Measurements from ENCODE around the gene RPL26.

RPL26 gene

GRCh38 chr17:8420041-8420934 lies 37.3 kb upstream of the RPL26 start:
- no peak overlapping the region for H2BK15ac ChIP-seq (replicated peaks; ENCODE audit: low read depth)
- H3K4ac ChIP-seq (ENCODE audit: low read depth, low read length): no peak overlapping the region
- no peaks in the 10 kb centered on the region for H3K36me3 ChIP-seq (ENCODE audit: control insufficient read depth, insufficient read depth, low read length)
- H2BK5ac ChIP-seq (ENCODE audit: low read length): no peak overlapping the region
- no peak overlapping the region for H4K8ac ChIP-seq (ENCODE audit: low read depth, low read length)
- H4K5ac ChIP-seq (ENCODE audit: low read length): no peak overlapping the region
- no peaks in the 10 kb centered on the region for H3K79me2 ChIP-seq (ENCODE audit: control insufficient read depth, insufficient read depth, low read length)
- H3K23ac ChIP-seq (ENCODE audit: low read length): no peak overlapping the region
- WGBS (ENCODE audit: extremely low coverage, insufficient coverage, low lambda C conversion rate): no CpG with 5 or more reads among the region's 5 CpGs
- DNase-seq: no peak
- H2AK5ac ChIP-seq (ENCODE audit: low read length): no peak overlapping the region
- no peak overlapping the region for H3K18ac ChIP-seq (ENCODE audit: low read length)
- H3K4me1 ChIP-seq (ENCODE audit: control insufficient read depth, low read depth, low read length): no peaks in the 10 kb centered on the region
- H3K56ac ChIP-seq (ENCODE audit: low read length): no peak overlapping the region
- H3K4me2 ChIP-seq (ENCODE audit: low read length): no peak overlapping the region
- no peak overlapping the region for H3K4me3 ChIP-seq (ENCODE audit: low read length)
- no peak overlapping the region for H2BK120ac ChIP-seq (ENCODE audit: low read depth, low read length)
- no peaks in the 10 kb centered on the region for H3K79me1 ChIP-seq (ENCODE audit: low read length)
- H3K27me3 ChIP-seq (ENCODE audit: insufficient read depth, low read length, poor library complexity): no peaks in the 10 kb centered on the region
- no peak overlapping the region for H3K9ac ChIP-seq (ENCODE audit: low read length)
- no peak overlapping the region for H3K27ac ChIP-seq (ENCODE audit: low read depth, low read length)

GRCh38 chr17:8419305-8419704 lies 36.3 kb upstream of the RPL26 start:
- H3K56ac ChIP-seq (ENCODE audit: low read length): no peak overlapping the region
- H3K79me1 ChIP-seq (ENCODE audit: low read length): no peaks in the 10 kb centered on the region
- H3K36me3 ChIP-seq (ENCODE audit: control insufficient read depth, insufficient read depth, low read length): no peaks in the 10 kb centered on the region
- H3K27me3 ChIP-seq (ENCODE audit: insufficient read depth, low read length, poor library complexity): no peaks in the 10 kb centered on the region
- H2AK5ac ChIP-seq (ENCODE audit: low read length): no peak overlapping the region
- H3K4me2 ChIP-seq (ENCODE audit: low read length): no peak overlapping the region
- H4K5ac ChIP-seq (ENCODE audit: low read length): no peak overlapping the region
- no peak overlapping the region for H2BK5ac ChIP-seq (ENCODE audit: low read length)
- no peak overlapping the region for H3K27ac ChIP-seq (ENCODE audit: low read depth, low read length)
- no peak overlapping the region for H4K8ac ChIP-seq (ENCODE audit: low read depth, low read length)
- H3K9ac ChIP-seq (ENCODE audit: low read length): no peak overlapping the region
- H3K4me3 ChIP-seq (ENCODE audit: low read length): no peak overlapping the region
- H2BK15ac ChIP-seq (replicated peaks; ENCODE audit: low read depth): no peak overlapping the region
- no peaks in the 10 kb centered on the region for H3K79me2 ChIP-seq (ENCODE audit: control insufficient read depth, insufficient read depth, low read length)
- no peak overlapping the region for H3K18ac ChIP-seq (ENCODE audit: low read length)
- H3K4me1 ChIP-seq (ENCODE audit: control insufficient read depth, low read depth, low read length): no peaks in the 10 kb centered on the region
- no peak overlapping the region for H2BK120ac ChIP-seq (ENCODE audit: low read depth, low read length)
- WGBS (ENCODE audit: extremely low coverage, insufficient coverage, low lambda C conversion rate): no CpG with 5 or more reads among the region's 1 CpG
- H3K4ac ChIP-seq (ENCODE audit: low read depth, low read length): no peak overlapping the region
- H3K23ac ChIP-seq (ENCODE audit: low read length): no peak overlapping the region
- no peak for DNase-seq

GRCh38 chr17:8418471-8418870 lies 35.5 kb upstream of the RPL26 start:
- no peak overlapping the region for H3K23ac ChIP-seq (ENCODE audit: low read length)
- WGBS (ENCODE audit: extremely low coverage, insufficient coverage, low lambda C conversion rate): no CpG with 5 or more reads among the region's 1 CpG
- no peak overlapping the region for H3K56ac ChIP-seq (ENCODE audit: low read length)
- no peak overlapping the region for H4K8ac ChIP-seq (ENCODE audit: low read depth, low read length)
- H2BK120ac ChIP-seq (ENCODE audit: low read depth, low read length): no peak overlapping the region
- no peak overlapping the region for H2BK5ac ChIP-seq (ENCODE audit: low read length)
- H3K36me3 ChIP-seq (ENCODE audit: control insufficient read depth, insufficient read depth, low read length): no peaks in the 10 kb centered on the region
- no peak overlapping the region for H3K18ac ChIP-seq (ENCODE audit: low read length)
- no peak overlapping the region for H3K27ac ChIP-seq (ENCODE audit: low read depth, low read length)
- H3K4me1 ChIP-seq (ENCODE audit: control insufficient read depth, low read depth, low read length): no peaks in the 10 kb centered on the region
- no peak overlapping the region for H3K4me3 ChIP-seq (ENCODE audit: low read length)
- H2AK5ac ChIP-seq (ENCODE audit: low read length): no peak overlapping the region
- no peak overlapping the region for H3K9ac ChIP-seq (ENCODE audit: low read length)
- H3K4ac ChIP-seq (ENCODE audit: low read depth, low read length): no peak overlapping the region
- no peak overlapping the region for H2BK15ac ChIP-seq (replicated peaks; ENCODE audit: low read depth)
- H3K4me2 ChIP-seq (ENCODE audit: low read length): no peak overlapping the region
- H3K79me2 ChIP-seq (ENCODE audit: control insufficient read depth, insufficient read depth, low read length): no peaks in the 10 kb centered on the region
- H4K5ac ChIP-seq (ENCODE audit: low read length): no peak overlapping the region
- no peak for DNase-seq
- H3K27me3 ChIP-seq (ENCODE audit: insufficient read depth, low read length, poor library complexity): no peaks in the 10 kb centered on the region
- H3K79me1 ChIP-seq (ENCODE audit: low read length): no peaks in the 10 kb centered on the region

- no peaks in the 10 kb centered on the region for H3K36me3 ChIP-seq (ENCODE audit: control insufficient read depth, insufficient read depth, low read length)
- H3K56ac ChIP-seq (ENCODE audit: low read length): no peak overlapping the region
- no peak overlapping the region for H2BK120ac ChIP-seq (ENCODE audit: low read depth, low read length)
- no peak overlapping the region for H3K27ac ChIP-seq (ENCODE audit: low read depth, low read length)
- H4K5ac ChIP-seq (ENCODE audit: low read length): no peak overlapping the region
- H3K18ac ChIP-seq (ENCODE audit: low read length): no peak overlapping the region
- H3K4me1 ChIP-seq (ENCODE audit: control insufficient read depth, low read depth, low read length): no peaks in the 10 kb centered on the region
- no peak overlapping the region for H3K4me3 ChIP-seq (ENCODE audit: low read length)
- no peak overlapping the region for H3K4me2 ChIP-seq (ENCODE audit: low read length)
- H3K79me2 ChIP-seq (ENCODE audit: control insufficient read depth, insufficient read depth, low read length): no peaks in the 10 kb centered on the region
- no peaks in the 10 kb centered on the region for H3K27me3 ChIP-seq (ENCODE audit: insufficient read depth, low read length, poor library complexity)
- no peak overlapping the region for H3K4ac ChIP-seq (ENCODE audit: low read depth, low read length)
- no peak overlapping the region for H2BK5ac ChIP-seq (ENCODE audit: low read length)
- no peak overlapping the region for H2BK15ac ChIP-seq (replicated peaks; ENCODE audit: low read depth)
- no peak overlapping the region for H3K9ac ChIP-seq (ENCODE audit: low read length)
- H2AK5ac ChIP-seq (ENCODE audit: low read length): no peak overlapping the region
- no peak overlapping the region for H3K23ac ChIP-seq (ENCODE audit: low read length)
- DNase-seq: no peak
- no peak overlapping the region for H4K8ac ChIP-seq (ENCODE audit: low read depth, low read length)
- no peaks in the 10 kb centered on the region for H3K79me1 ChIP-seq (ENCODE audit: low read length)
- no CpG with 5 or more reads among the region's 4 CpGs for WGBS (ENCODE audit: extremely low coverage, insufficient coverage, low lambda C conversion rate)
Measured at GRCh38 chr17:8417806-8418205, 34.8 kb upstream of the RPL26 start.

GRCh38 chr17:8413938-8414337 lies 30.9 kb upstream of the RPL26 start:
- no peak overlapping the region for H2BK15ac ChIP-seq (replicated peaks; ENCODE audit: low read depth)
- no peak overlapping the region for H3K4me2 ChIP-seq (ENCODE audit: low read length)

GRCh38 chr17:8413328-8413727 lies 30.3 kb upstream of the RPL26 start:
- H3K27ac ChIP-seq (ENCODE audit: low read depth, low read length): no peak overlapping the region
- no peak overlapping the region for H2BK15ac ChIP-seq (replicated peaks; ENCODE audit: low read depth)
- DNase-seq: no peak
- no peaks in the 10 kb centered on the region for H3K4me1 ChIP-seq (ENCODE audit: control insufficient read depth, low read depth, low read length)
- no CpG with 5 or more reads among the region's 4 CpGs for WGBS (ENCODE audit: extremely low coverage, insufficient coverage, low lambda C conversion rate)
- no peak overlapping the region for H3K56ac ChIP-seq (ENCODE audit: low read length)
- no peak overlapping the region for H4K8ac ChIP-seq (ENCODE audit: low read depth, low read length)
- no peaks in the 10 kb centered on the region for H3K79me1 ChIP-seq (ENCODE audit: low read length)
- H2BK120ac ChIP-seq (ENCODE audit: low read depth, low read length): no peak overlapping the region
- H3K4me3 ChIP-seq (ENCODE audit: low read length): no peak overlapping the region
- no peak overlapping the region for H3K23ac ChIP-seq (ENCODE audit: low read length)
- no peak overlapping the region for H3K18ac ChIP-seq (ENCODE audit: low read length)
- H2AK5ac ChIP-seq (ENCODE audit: low read length): no peak overlapping the region
- H3K4me2 ChIP-seq (ENCODE audit: low read length): no peak overlapping the region
- no peak overlapping the region for H2BK5ac ChIP-seq (ENCODE audit: low read length)
- H3K4ac ChIP-seq (ENCODE audit: low read depth, low read length): no peak overlapping the region
- H3K36me3 ChIP-seq (ENCODE audit: control insufficient read depth, insufficient read depth, low read length): no peaks in the 10 kb centered on the region
- H3K9ac ChIP-seq (ENCODE audit: low read length): no peak overlapping the region
- no peaks in the 10 kb centered on the region for H3K79me2 ChIP-seq (ENCODE audit: control insufficient read depth, insufficient read depth, low read length)
- H3K27me3 ChIP-seq (ENCODE audit: insufficient read depth, low read length, poor library complexity): no peaks in the 10 kb centered on the region
- H4K5ac ChIP-seq (ENCODE audit: low read length): no peak overlapping the region

More at GRCh38 chr17:8413938-8414337, 30.9 kb upstream of the RPL26 start:
- no peaks in the 10 kb centered on the region for H3K79me2 ChIP-seq (ENCODE audit: control insufficient read depth, insufficient read depth, low read length)
- no peaks in the 10 kb centered on the region for H3K4me1 ChIP-seq (ENCODE audit: control insufficient read depth, low read depth, low read length)
- no peak overlapping the region for H3K56ac ChIP-seq (ENCODE audit: low read length)
- no peak overlapping the region for H3K4me3 ChIP-seq (ENCODE audit: low read length)
- H3K79me1 ChIP-seq (ENCODE audit: low read length): no peaks in the 10 kb centered on the region
- H3K27me3 ChIP-seq (ENCODE audit: insufficient read depth, low read length, poor library complexity): no peaks in the 10 kb centered on the region
- no peak overlapping the region for H3K4ac ChIP-seq (ENCODE audit: low read depth, low read length)
- no peaks in the 10 kb centered on the region for H3K36me3 ChIP-seq (ENCODE audit: control insufficient read depth, insufficient read depth, low read length)
- no peak overlapping the region for H3K23ac ChIP-seq (ENCODE audit: low read length)
- DNase-seq: no peak
- H4K8ac ChIP-seq (ENCODE audit: low read depth, low read length): no peak overlapping the region
- no peak overlapping the region for H3K27ac ChIP-seq (ENCODE audit: low read depth, low read length)
- H3K9ac ChIP-seq (ENCODE audit: low read length): no peak overlapping the region
- no peak overlapping the region for H2BK5ac ChIP-seq (ENCODE audit: low read length)
- no peak overlapping the region for H2AK5ac ChIP-seq (ENCODE audit: low read length)
- no peak overlapping the region for H4K5ac ChIP-seq (ENCODE audit: low read length)
- no peak overlapping the region for H2BK120ac ChIP-seq (ENCODE audit: low read depth, low read length)
- H3K18ac ChIP-seq (ENCODE audit: low read length): no peak overlapping the region

Measured in mesendoderm (in vitro differentiated cells).